ENCODE results near the gene NPM3. TPM values are rescaled to one million over a fixed set of nuclear protein-coding genes. Genes with fewer than 3 reads are reported as not detected.

The NPM3 gene
- polyA plus RNA-seq, 1 experiment, result 35.6 TPM

GRCh38 chr10:101816913-101817336, 33.7 kb upstream of the NPM3 start:
- ChIA-PET POLR2A (no interaction called here), CTCF (interaction anchor here (0.7 to 3.5 kb wide), 3 partner anchors 18 to 251 kb away, joined by 3 to 13 read pairs (median 6); no protein-coding TSS in a partner anchor)
- H3K36me3 ChIP-seq (ENCODE audit: control insufficient read depth, insufficient read depth, low read length), result 0 out of 2 replicates have a peak, but pooled peaks cover 1% of the 10 kb centered on the region
- no peak for DNase-seq (ENCODE audit: low read depth)
- TF ChIP-seq CTCF (IDR thresholded peaks at IDR 0.05; ENCODE audit: insufficient read depth, low read depth, low read length), result no peak
- H3K4me3 ChIP-seq (ENCODE audit: low read depth, low read length), result peak overlapping the region; percentile 99
- no peaks in the 10 kb centered on the region for H3K27me3 ChIP-seq (ENCODE audit: control insufficient read depth, insufficient read depth, low read length)

GRCh38 chr10:101816376-101816775, 33.1 kb upstream of the NPM3 start:
- TF ChIP-seq CTCF (IDR thresholded peaks at IDR 0.05; ENCODE audit: insufficient read depth, low read depth, low read length), result no peak
- ChIA-PET CTCF (interaction anchor here (1.5 to 3.5 kb wide), 2 partner anchors 19 to 25 kb away, joined by 6 to 13 read pairs; no protein-coding TSS in a partner anchor), POLR2A (no interaction called here)
- DNase-seq (ENCODE audit: low read depth), result no peak
- H3K4me3 ChIP-seq (ENCODE audit: low read depth, low read length), result peak overlapping the region; percentile 99
- H3K27me3 ChIP-seq (ENCODE audit: control insufficient read depth, insufficient read depth, low read length), result no peaks in the 10 kb centered on the region
- peaks cover 2% of the 10 kb centered on the region; the same call in 1 of the 2 replicates for H3K36me3 ChIP-seq (ENCODE audit: control insufficient read depth, insufficient read depth, low read length)

GRCh38 chr10:101814466-101815071, 31.3 kb upstream of the NPM3 start:
- CTCF ChIA-PET, result interaction anchor here (1.0 to 1.2 kb wide), 2 partner anchors 26 to 196 kb away, joined by 4 read pairs; no protein-coding TSS in a partner anchor

GRCh38 chr10:101812606-101813005, 29.4 kb upstream of the NPM3 start:
- H3K36me3 ChIP-seq (ENCODE audit: control insufficient read depth, insufficient read depth, low read length), result peaks cover 5% of the 10 kb centered on the region
- no peak overlapping the region for H3K4me3 ChIP-seq (ENCODE audit: low read depth, low read length)
- ChIA-PET POLR2A (no interaction called here), CTCF (interaction anchor here (1.0 to 1.5 kb wide), 3 partner anchors 25 to 31 kb away, joined by 4 to 6 read pairs (median 5); no protein-coding TSS in a partner anchor)
- no peaks in the 10 kb centered on the region for H3K27me3 ChIP-seq (ENCODE audit: control insufficient read depth, insufficient read depth, low read length)
- no peak for DNase-seq (ENCODE audit: low read depth)
- no peak for TF ChIP-seq CTCF (IDR thresholded peaks at IDR 0.05; ENCODE audit: insufficient read depth, low read depth, low read length)

More at GRCh38 chr10:101814466-101815071, 31.3 kb upstream of the NPM3 start:
- DNase-seq (ENCODE audit: low read depth), result no peak
- TF ChIP-seq CTCF (IDR thresholded peaks at IDR 0.05; ENCODE audit: insufficient read depth, low read depth, low read length), result no peak
- H3K36me3 ChIP-seq (ENCODE audit: control insufficient read depth, insufficient read depth, low read length), result peaks cover 5% of the 10 kb centered on the region
- peak overlapping the region; percentile 99 for H3K4me3 ChIP-seq (ENCODE audit: low read depth, low read length)
- POLR2A ChIA-PET, result no interaction called here
- H3K27me3 ChIP-seq (ENCODE audit: control insufficient read depth, insufficient read depth, low read length), result no peaks in the 10 kb centered on the region

- Histone ChIP-seq H3K36me3 (ENCODE audit: control insufficient read depth, insufficient read depth, low read length) (peaks cover 13% of the 10 kb centered on the region), H3K27me3 (ENCODE audit: control insufficient read depth, insufficient read depth, low read length) (no peaks in the 10 kb centered on the region), H3K4me3 (ENCODE audit: low read depth, low read length) (no peak overlapping the region)
- no peak for TF ChIP-seq CTCF (IDR thresholded peaks at IDR 0.05; ENCODE audit: insufficient read depth, low read depth, low read length)
- POLR2A ChIA-PET, result no interaction called here
- DNase-seq (ENCODE audit: low read depth), result no peak
- CTCF ChIA-PET, result no interaction called here
Measured at GRCh38 chr10:101807158-101807557, 23.9 kb upstream of the NPM3 start.
